SU-DHL-6 (cell line): Measurements from ENCODE around the gene KIAA1614.

ENCODE experiments used
- CTCF ChIP-seq: fragments of 200-600 bp; sonication (generic); IDR thresholded peaks from one replicate; pipeline ENCODE4 v1.5.1; 2017; ENCODE audit warnings: antibody characterized with exemption, mild to moderate bottlenecking, low read length, moderate library complexity; ENCODE audit not compliant: insufficient read depth, poor library complexity, severe bottlenecking
- EZH2phosphoT487 ChIP-seq: fragments of 200-600 bp; sonication (generic), shearing (Covaris generic); conservative IDR thresholded peaks from 2 replicates; pipeline ENCODE4 v1.6.1; 2018; ENCODE audit warnings: mild to moderate bottlenecking, antibody characterized with exemption, low read length, moderate library complexity, mixed read lengths

- TF ChIP-seq CTCF (no peak), EZH2phosphoT487 (no peak)
Measured at GRCh38 chr1:180911640-180912191, 981 bp upstream of the KIAA1614 start.
